ENCODE data around the gene PDIK1L.

DNA sequence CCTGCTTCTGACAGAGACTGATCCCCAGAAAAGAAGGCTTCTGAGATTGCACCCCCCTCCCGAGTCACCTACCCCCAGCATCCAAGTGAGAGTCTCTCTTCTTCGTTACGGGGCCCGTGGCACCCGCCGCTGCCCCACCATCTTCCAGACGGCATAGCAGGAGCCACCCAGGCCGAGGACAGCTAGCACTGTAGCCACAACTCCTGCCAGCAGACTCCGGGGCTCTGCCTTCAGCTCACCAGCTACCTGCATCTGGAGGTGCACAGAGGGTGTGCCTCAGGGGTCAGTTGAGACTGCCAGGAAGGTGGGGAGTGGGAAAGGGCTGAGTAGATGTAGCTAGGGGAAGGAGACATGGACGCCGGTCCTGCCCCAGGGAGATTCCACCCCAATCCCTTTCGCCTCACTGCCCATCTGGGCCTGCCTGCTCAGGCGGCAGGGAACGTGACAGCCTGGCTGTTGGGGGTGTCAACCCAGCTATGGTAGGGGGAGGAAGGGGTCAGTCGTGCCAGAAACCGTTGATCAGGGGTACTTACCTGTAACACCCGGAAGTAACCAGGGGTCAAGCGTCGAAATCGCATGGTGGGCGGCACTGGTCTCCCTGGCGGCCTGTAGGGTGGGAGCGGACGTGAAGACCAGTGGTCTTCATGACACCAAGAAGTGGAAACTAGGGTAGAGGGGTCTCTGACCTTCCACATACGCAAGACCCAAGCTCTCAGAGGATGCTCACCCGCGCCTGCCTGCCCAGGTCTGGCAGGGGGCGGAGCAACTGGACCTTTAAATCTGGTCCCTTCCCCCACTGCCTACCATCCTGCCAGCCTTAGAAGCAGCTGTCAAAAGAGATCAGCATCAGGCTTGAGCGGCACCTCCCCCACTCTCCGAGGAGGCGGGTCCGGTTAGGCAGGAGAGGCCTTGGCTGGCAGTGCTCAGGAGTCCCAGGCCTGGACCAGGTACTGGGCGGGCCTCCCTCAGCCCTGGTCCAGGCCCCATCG, 59.8 kb downstream of the PDIK1L start, which contains the start of gene ZNF593OS:
- TF ChIP-seq, protein P1, sequence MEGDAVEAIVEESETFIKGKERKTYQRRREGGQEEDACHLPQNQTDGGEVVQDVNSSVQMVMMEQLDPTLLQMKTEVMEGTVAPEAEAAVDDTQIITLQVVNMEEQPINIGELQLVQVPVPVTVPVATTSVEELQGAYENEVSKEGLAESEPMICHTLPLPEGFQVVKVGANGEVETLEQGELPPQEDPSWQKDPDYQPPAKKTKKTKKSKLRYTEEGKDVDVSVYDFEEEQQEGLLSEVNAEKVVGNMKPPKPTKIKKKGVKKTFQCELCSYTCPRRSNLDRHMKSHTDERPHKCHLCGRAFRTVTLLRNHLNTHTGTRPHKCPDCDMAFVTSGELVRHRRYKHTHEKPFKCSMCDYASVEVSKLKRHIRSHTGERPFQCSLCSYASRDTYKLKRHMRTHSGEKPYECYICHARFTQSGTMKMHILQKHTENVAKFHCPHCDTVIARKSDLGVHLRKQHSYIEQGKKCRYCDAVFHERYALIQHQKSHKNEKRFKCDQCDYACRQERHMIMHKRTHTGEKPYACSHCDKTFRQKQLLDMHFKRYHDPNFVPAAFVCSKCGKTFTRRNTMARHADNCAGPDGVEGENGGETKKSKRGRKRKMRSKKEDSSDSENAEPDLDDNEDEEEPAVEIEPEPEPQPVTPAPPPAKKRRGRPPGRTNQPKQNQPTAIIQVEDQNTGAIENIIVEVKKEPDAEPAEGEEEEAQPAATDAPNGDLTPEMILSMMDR (conservative IDR thresholded peaks at IDR 0.05), result no peak
- no peak for TF ChIP-seq EZH2 (IDR thresholded peaks at IDR 0.05; ENCODE audit: low read depth)
